Thyroid gland (tissue), 4 donors: ENCODE results near the gene TIGD4. TPM values are rescaled to one million over a fixed set of nuclear protein-coding genes. Genes with fewer than 3 reads are reported as not detected.

ENCODE experiments used
- DNase-seq, 2 donors: peaks; one replicate each; pipeline ENCODE4 v3.0.0-alpha.2; 2019
- H3K27ac ChIP-seq, 3 donors: fragments of 200-600 bp; sonication (generic); 1 replicate in 2 of 3; 2 replicates in 1 of 3; pipeline ENCODE4 v1.5.1; 2016 to 2019; ENCODE audit warnings: mild to moderate bottlenecking in 1 of 3, moderate library complexity in 1 of 3
- H3K27me3 ChIP-seq: fragments of 200-600 bp; sonication (generic); one replicate; pipeline ENCODE4 v1.5.1; 2019
- H3K36me3 ChIP-seq, 2 donors: fragments of 200-600 bp; sonication (generic); one replicate each; pipeline ENCODE4 v1.5.1; 2016 to 2019
- H3K4me1 ChIP-seq, 2 donors: fragments of 200-600 bp; sonication (generic); one replicate each; pipeline ENCODE4 v1.5.1; 2017 to 2019
- H3K4me3 ChIP-seq, 3 donors: fragments of 200-600 bp; sonication (generic); replicated peaks in 1 of 3; 1 replicate in 2 of 3; 2 replicates in 1 of 3; pipeline ENCODE4 v1.5.1; 2016; ENCODE audit warnings: mild to moderate bottlenecking in 1 of 3
- H3K9me3 ChIP-seq: fragments of 200-600 bp; sonication (generic); one replicate; pipeline ENCODE4 v1.5.1; 2017
- CTCF ChIP-seq, 6 experiments: fragments of 200-600 bp in 3 of 6; fragments of 450-650 bp in 3 of 6; sonication (generic) in 3 of 6; IDR thresholded peaks; one replicate each; pipeline ENCODE4 v1.5.1; 2016 to 2019; ENCODE audit warnings: antibody characterized with exemption in 6 of 6, mild to moderate bottlenecking in 2 of 6, inconsistent platforms in 1 of 6, moderate library complexity in 1 of 6
- POLR2A ChIP-seq, 2 donors: fragments of 450-650 bp; IDR thresholded peaks; one replicate each; pipeline ENCODE4 v1.6.1; 2017; ENCODE audit warnings: antibody characterized with exemption in 2 of 2, mild to moderate bottlenecking in 2 of 2, moderate library complexity in 1 of 2
- WGBS, 2 donors: methylation state at CpG; one replicate each; pipeline ENCODE4 v1.1.5; 2017; 5-methylcytosine and 5-hydroxymethylcytosine counted together
- intact Hi-C: fragments of 100-400 bp; cut with DNase I; formaldehyde crosslinking; loops from one replicate; pipeline ENCODE4 v1.15.1; 2023
- total RNA-seq, 4 donors: library from RNA; depleted of rRNA; stranded (reverse); fragments of >200 nt; gene quantifications; one replicate each; pipeline ENCODE4 v1.2.3, GENCODE V29; 2016

The TIGD4 gene
- total RNA-seq, 4 donors from 2014 or later: 0.67 to 2.4 (median 1.8) TPM

- Histone ChIP-seq H3K27me3 (no peaks in the 10 kb centered on the region), H3K36me3 (no peaks in the 10 kb centered on the region), H3K27ac (no peak overlapping the region), H3K9me3 (no peaks in the 10 kb centered on the region), H3K4me3 (no peak overlapping the region), H3K4me1 (no peaks in the 10 kb centered on the region)
- no peak for TF ChIP-seq POLR2A (IDR thresholded peaks at IDR 0.05)
- TF ChIP-seq CTCF (IDR thresholded peaks at IDR 0.05): no peak
- no peak for DNase-seq
- 73% methylated on average over 5 of the region's 5 CpGs for WGBS, 2 donors
- intact Hi-C loops: no loop called here
Observed at GRCh38 chr4:152724494-152724893, 55.0 kb downstream of the TIGD4 start.

- no peaks in the 10 kb centered on the region for H3K4me1 ChIP-seq
- no peak for DNase-seq
- intact Hi-C loops: no loop called here
- no peaks in the 10 kb centered on the region for H3K9me3 ChIP-seq
- no peaks in the 10 kb centered on the region for H3K27me3 ChIP-seq
- no peak overlapping the region for H3K4me3 ChIP-seq
- 87 to 89% methylated on average over 3 of the region's 3 CpGs for WGBS, 2 donors
- H3K27ac ChIP-seq: no peak overlapping the region
- no peaks in the 10 kb centered on the region for H3K36me3 ChIP-seq
- TF ChIP-seq CTCF (IDR thresholded peaks at IDR 0.05): no peak
- no peak for TF ChIP-seq POLR2A (IDR thresholded peaks at IDR 0.05)
Observed at GRCh38 chr4:152723236-152723635, 56.3 kb downstream of the TIGD4 start.

GRCh38 chr4:152719801-152720556 is 59.6 kb downstream of the TIGD4 start:
- 61 to 64% methylated on average over 24 of the region's 24 CpGs for WGBS, 2 donors
- no peak for TF ChIP-seq POLR2A (IDR thresholded peaks at IDR 0.05)
- no peak for TF ChIP-seq CTCF (IDR thresholded peaks at IDR 0.05)
- Histone ChIP-seq H3K27ac (no peak overlapping the region), H3K9me3 (no peaks in the 10 kb centered on the region), H3K27me3 (no peaks in the 10 kb centered on the region), H3K4me3 (no peak overlapping the region), H3K4me1 (no peaks in the 10 kb centered on the region), H3K36me3 (no peaks in the 10 kb centered on the region)
- DNase-seq: no peak
- intact Hi-C loops: no loop called here

Other genes with a start within 250 kb of the TIGD4 start
- 100 to 1,000 TPM in 1 of 4 donors, 10 to 100 TPM in 3; 72.2 to 105 (median 87.1) TPM for gene FBXW7, start 243.6 kb downstream of the TIGD4 start, total RNA-seq
- 1 to 10 TPM in 1 of 4 donors, under 1 TPM in 3; 0.22 to 1.6 (median 0.42) TPM for gene TMEM154, start 99.7 kb downstream of the TIGD4 start, total RNA-seq
- 10 to 100 TPM; 34.3 to 45.1 (median 42.1) TPM for gene ARFIP1, start 224 bp upstream of the TIGD4 start, total RNA-seq
- gene FHDC1, start 156.6 kb upstream of the TIGD4 start, total RNA-seq: 10 to 100 TPM; 12.4 to 26.2 (median 18.3) TPM